Measurements from ENCODE around the gene BCL3. TPM values are rescaled to one million over a fixed set of nuclear protein-coding genes. Genes with fewer than 3 reads are reported as not detected.

Gene BCL3
- total RNA-seq, 2 donors from 2014 or later, result 117 to 122 TPM

DNA sequence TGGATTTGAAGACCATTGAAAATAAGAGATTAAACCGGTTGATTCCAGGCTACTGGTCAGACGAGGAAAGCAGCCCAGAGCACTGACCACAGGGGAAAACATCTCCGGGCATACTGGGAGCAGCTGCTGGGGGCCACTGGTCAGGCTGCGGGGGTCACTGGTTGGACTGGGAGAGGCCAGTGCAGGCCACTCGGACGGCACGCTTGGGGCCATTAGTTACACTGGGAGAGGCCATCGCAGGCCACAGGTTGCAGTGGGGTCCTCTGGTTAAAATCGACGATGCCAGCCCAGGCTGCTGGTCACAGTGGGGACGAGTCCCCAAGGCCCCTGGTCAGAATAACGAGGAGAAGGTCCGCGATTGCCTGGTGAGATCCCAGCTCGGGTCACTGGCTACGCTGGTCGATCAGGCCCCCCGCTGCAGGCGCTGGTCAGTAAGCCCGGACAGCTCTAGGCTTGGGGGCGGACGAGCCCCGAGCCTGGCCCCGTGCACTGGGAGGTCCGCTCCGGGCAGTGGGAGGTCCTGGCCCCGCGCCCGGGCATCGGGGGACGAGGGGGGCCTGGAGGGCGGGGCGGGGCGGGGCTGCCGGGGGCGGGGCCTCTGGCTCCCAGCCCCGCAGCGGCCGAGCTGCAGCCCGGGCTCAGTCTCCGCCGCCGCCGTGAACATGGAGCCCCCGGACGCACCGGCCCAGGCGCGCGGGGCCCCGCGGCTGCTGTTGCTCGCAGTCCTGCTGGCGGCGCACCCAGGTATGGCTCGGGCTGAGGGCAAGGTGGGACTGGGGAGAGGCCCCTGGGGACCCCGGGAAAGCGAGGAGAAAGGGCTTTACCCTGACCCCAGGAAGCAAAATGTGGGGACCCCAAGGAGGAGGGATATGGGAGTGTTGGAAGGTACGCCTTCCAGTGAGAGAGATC, 60.2 kb downstream of the BCL3 start, which contains the start of gene BCAM:
Gene BCAM (plus strand): TSS at position 641 of the 909 bp plus-strand sequence. CDS start 22 bp downstream, at position 663.
- DNase-seq (ENCODE audit: low spot score), result no peak
- peak in 1 of 2 donors; percentile 16 for ATAC-seq
- Mint-ChIP-seq H3K27ac (no peak within 1 kb of the TSS), H3K36me3 (no peaks in the 10 kb centered on the region), H3K9me3 (no peaks in the 10 kb centered on the region), H3K4me3 (peak within 1 kb of the TSS; percentile 17), H3K27me3 (peaks cover 0 to 8% of the 10 kb centered on the region in 2 donors), H3K4me1 (ENCODE audit: low read depth in 2 of 2) (no peaks in the 10 kb centered on the region)

Other genes starting within 250 kb of the BCL3 start
- 1 to 10 TPM; 9.2 to 9.3 TPM for gene ZNF180, start 248.2 kb upstream of the BCL3 start, total RNA-seq
- not detected for gene CEACAM20, start 219.0 kb upstream of the BCL3 start, total RNA-seq
- not detected for gene IGSF23, start 135.1 kb upstream of the BCL3 start, total RNA-seq
- gene PVR, start 104.8 kb upstream of the BCL3 start, total RNA-seq, result 10 to 100 TPM; 11.7 to 20.3 TPM
- gene CEACAM19, start 77.2 kb upstream of the BCL3 start, total RNA-seq, result 1 to 10 TPM; 1.6 to 1.9 TPM
- not detected for gene CEACAM16, start 49.6 kb upstream of the BCL3 start, total RNA-seq
- not detected for gene CBLC, start 29.2 kb downstream of the BCL3 start, total RNA-seq
- gene BCAM, start 60.4 kb downstream of the BCL3 start, total RNA-seq, result not detected
- 1 to 10 TPM; 1.3 to 1.6 TPM for gene NECTIN2, start 97.6 kb downstream of the BCL3 start, total RNA-seq
- gene TOMM40, start 142.5 kb downstream of the BCL3 start, total RNA-seq, result 100 to 1,000 TPM; 119 to 240 TPM
- 1 to 10 TPM; 1.5 to 1.6 TPM for gene APOE, start 157.1 kb downstream of the BCL3 start, total RNA-seq
- not detected for gene APOC1, start 165.9 kb downstream of the BCL3 start, total RNA-seq
- not detected for gene APOC4, start 193.5 kb downstream of the BCL3 start, total RNA-seq
- gene APOC2, start 197.3 kb downstream of the BCL3 start, total RNA-seq, result 1 to 10 TPM in 1 of 2 donors, not detected in 1; 4.6 TPM
- 100 to 1,000 TPM in 1 of 2 donors, 10 to 100 TPM in 1; 90.9 to 116 TPM for gene CLPTM1, start 206.7 kb downstream of the BCL3 start, total RNA-seq